DMS53 treated with DMSO at 0.1 percent for 48 hours (cell line): ENCODE measurements around the gene NAA40.
A peak's percentile ranks its signal among the peaks of the same experiment; 100 is the strongest.

Experiments
- DNase-seq: peaks from one replicate; lab custom pipeline; 2025; ENCODE audit not compliant: unreplicated experiment; lab: John Stamatoyannopoulos, UW

NAA40 gene

DNA sequence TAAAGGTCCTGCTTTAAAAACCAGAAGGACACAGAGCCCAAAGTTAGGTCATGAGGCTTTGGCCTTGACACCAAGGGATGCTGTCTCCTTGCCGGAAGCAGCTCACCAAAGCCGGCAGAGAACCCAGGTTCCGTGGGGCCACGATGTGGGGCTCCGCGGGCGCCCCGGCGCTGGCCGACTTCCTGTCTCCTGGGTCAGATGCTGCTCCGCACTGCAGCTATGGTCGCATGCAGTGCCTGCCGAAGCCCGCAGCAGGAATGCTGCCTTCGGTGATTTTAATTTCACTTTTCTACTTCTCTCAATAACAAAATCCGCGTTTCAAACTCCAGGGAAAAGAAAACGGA lies 47.0 kb downstream of the NAA40 start:
- no peak for DNase-seq

- peak; percentile 87 for DNase-seq
These were observed 47.5 kb downstream of the NAA40 start, which contains the start of gene OTUB1 for GRCh38 chr11:63986156-63986931. Gene OTUB1 (plus strand): TSS chr11:63986438. CDS start chr11:63986457, 19 bp downstream.

- no peak for DNase-seq
These were observed 48.2 kb downstream of the NAA40 start for GRCh38 chr11:63986932-63987513.

DNA sequence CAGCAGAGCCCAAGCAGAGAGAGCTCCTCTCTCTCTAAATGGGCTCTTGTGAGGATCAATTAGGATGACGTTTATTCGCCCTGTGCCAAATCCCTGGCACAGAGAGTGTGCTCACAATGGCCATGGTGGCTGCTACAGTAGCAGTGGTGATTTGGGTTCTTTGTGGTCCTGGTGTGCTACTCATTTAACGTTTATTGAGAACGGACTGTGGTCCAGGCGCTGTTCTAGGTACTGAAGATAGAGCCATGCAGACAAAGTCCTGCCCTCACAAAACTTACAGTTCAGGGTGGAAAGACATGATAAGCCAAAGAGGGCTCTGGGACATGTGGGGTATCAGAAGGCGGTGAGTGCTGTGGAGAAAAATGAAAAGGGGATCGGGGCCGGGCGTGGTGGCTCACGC lies 52.8 kb downstream of the NAA40 start:
- DNase-seq: no peak

DNA sequence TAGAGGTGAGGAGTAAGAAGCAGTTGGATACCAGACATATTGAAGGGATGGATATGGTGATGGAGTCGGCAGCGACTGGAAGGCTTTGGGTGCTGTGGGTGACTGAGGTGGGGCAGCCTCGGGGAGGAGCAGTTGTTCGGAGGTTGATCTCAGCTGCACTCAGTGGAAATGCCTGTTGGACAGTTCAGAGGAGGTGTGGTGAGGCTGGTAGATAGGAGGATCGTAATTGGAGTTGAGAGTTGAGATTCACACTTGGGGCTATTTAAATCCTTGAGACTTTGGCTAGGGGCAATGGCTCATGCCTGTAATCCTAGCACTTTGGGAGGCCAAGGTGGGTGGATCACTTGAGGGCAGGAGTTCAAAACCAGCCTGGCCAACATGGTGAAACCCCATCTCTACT lies 54.3 kb downstream of the NAA40 start:
- DNase-seq: no peak

- no peak for DNase-seq
These were observed 55.2 kb downstream of the NAA40 start for GRCh38 chr11:63993993-63994392.

DNA sequence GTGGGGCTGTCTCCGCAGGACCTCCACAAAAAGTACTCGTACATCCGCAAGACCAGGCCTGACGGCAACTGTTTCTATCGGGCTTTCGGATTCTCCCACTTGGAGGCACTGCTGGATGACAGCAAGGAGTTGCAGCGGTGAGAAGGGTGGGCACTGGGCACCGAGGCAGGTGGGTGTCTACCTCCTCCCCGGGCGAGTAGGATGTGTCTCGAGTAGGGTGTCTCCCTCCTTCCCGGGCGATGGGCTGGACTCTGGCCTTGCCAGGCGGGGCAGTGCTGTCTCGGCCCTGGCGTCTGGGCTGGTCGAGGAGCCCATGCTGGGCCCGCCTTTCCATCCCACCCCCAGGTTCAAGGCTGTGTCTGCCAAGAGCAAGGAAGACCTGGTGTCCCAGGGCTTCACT lies 57.7 kb downstream of the NAA40 start:
- DNase-seq: no peak

- DNase-seq: no peak
These were observed 58.4 kb downstream of the NAA40 start for GRCh38 chr11:63997104-63997700.

DNA sequence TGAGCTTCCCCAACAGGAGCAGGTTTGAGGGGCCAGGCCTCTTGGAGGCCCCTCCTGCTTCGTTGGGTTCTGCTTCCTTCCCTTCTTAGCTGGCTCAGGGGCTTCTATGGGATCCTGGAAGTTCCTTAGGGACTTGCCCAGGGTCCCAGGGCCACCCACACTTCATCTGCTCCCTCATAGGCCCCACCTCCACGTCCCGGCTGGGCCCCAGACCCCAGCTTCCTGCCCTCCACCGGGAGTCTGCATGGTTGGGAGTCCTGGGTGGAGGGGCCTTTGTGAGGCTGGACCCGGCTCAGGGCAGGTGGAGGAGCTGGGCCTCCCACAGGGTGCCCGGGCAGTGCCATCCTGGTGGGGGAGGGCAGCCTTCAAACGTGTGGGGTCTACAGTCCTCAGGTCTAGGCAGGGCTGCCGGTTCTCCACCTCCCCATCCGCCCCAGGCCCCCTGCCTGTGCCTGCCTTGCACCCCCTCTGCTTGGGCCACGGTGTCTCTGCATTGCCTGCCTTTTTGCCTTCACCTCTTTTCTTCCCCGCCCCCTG lies 59.1 kb downstream of the NAA40 start:
- no peak for DNase-seq

GRCh38 chr11:63998558-63999348 lies 60.0 kb downstream of the NAA40 start:
- DNase-seq: no peak

DNA sequence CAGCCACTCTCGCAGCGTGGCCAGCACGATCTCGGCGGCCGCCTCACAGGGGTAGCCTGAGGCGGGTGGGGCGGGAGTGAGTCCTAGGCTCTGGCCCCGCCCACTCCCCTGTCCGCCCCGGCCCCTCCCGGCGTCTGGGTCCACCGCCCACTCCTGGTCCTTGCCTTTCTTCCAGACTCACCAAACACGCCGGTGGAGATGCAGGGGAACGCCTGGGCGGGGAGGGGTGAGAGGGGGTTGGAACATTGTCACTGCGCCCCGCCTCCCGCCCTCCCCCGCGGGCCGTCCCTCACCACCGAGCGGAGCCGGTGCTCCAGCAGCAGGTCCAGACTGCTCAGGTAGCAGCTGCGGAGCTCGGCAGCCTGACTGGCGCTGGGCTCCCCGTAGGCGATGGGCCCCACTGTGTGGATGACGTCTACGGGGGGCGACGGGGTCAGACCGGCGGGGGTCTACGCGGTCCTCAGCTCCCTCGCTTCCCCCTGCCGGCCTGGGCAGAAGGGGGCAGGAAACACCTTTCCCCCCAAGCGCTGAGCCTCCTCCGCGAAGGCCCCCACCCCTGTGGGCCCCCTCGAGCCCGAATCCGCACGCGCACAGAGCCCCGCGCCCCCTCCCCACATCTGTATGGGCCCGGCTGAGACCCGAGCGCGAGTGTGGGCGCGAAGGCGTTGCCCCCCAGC lies 60.7 kb downstream of the NAA40 start:
- no peak for DNase-seq

GRCh38 chr11:64000026-64000739 lies 61.4 kb downstream of the NAA40 start:
- no peak for DNase-seq

- DNase-seq: no peak
These were observed 62.1 kb downstream of the NAA40 start for GRCh38 chr11:64000740-64001483.

DNA sequence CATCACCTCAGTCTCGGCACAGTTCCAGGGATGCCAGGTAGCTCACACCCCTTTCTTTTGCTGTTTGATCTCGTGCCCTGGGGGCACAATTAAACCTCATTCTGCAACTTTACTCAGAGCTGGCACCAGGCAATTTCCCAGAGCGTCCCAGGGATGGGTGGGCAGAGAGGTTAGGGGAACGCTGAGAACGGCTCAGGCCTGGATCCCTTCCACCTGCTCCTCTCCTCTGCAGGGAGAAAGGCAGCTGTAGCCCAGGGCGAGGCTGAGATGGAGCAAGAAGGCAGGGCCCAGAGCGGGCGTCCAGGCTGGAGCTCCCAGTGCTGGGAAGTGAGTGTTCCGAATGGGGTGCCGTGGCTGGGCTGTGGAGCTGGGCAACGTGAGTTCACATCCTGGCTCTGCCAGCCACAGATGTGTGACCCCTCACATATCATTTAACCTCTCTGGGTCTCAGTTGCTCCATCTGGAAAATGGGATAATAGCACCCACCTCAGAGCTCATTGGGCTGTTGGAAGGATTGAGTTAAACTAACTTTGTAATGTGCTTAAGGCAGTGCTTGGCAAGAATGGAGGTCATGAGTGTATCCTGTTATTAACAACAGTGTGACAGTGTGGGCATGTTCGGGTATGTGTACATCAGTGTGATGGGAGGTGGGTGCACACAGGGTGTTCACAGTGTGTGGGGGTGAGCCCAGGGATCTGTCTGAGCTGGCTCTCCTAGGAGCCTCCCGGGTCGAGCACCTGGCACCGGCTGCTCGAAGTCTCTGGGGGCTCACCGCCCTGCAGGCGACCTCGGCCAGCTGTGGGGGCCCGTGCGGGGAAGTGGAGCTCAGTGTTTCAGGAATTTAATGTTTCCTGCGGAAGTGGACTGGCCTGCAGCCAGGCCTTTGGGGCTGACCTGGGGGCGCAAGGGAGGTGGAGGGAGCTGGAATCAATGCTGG lies 63.0 kb downstream of the NAA40 start:
- DNase-seq: no peak

DNA sequence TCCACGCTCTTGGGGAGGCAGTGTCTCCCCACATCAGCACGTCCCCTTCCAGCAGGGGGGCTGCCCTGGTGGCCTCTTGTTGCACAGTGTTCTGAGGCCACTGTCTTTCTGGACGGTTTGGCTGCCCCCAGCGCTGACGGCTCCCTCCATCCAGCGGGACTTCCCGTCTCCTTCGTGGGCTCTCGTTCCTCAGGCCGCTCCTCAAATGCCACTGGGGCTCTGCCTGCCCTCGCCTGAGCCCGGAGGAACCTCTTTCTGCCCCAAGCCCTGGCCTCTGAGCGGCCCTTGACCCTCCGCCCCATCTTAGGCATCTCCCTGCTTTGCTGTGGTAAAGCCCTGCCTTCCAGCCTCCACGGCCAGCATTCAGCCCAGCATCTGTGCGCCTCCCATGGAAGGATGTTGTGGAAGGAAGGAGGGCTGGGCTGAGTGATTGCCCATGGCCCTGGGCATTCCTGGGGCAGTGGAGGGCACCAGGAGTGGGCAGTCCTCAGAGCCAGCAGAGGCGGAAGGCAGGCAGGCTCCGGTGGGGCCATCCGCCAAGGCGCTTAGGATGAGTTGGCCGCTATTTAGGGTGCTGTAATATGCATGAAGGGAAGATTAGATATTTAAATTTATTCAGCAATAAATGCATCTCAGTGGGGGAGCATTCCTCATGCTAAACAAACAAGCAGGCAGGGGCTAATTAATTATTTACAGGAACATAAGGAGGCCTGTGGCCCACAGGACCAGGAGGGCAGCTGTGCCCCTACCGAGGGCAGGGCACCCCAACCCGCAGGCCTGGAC lies 65.2 kb downstream of the NAA40 start:
- DNase-seq: no peak

GRCh38 chr11:64004590-64004984 lies 65.8 kb downstream of the NAA40 start:
- DNase-seq: no peak

DNA sequence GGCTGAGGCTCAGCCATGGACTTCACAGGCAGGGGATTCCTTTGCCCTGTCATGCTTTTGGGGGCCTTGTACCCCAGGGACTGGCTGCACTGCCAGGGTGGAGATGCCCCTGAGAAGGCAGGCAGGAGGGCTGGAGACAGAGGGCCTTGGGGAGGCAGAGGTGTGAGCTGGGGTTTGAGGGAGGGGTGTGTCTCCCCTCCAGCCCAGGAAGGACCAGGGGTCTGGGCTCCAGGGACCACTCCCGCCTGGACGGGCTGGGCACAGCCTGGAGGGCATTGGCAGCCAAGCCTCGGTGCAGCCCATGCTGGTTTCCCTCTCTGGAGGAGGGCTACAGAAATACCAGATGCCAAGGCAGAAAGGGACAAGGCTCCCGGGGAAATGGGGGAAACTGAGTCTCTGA lies 66.9 kb downstream of the NAA40 start:
- DNase-seq: no peak

GRCh38 chr11:64006398-64006797 lies 67.6 kb downstream of the NAA40 start:
- DNase-seq: no peak
